ENCODE measurements around the gene SLC39A10. TPM values are rescaled to one million over a fixed set of nuclear protein-coding genes. Genes with fewer than 3 reads are reported as not detected.
"Not testable (repeated sequence)": the region's sequence is repeated elsewhere in the genome, so short reads cannot be mapped to it uniquely, and the experiment has no call there.

SLC39A10 gene
- total RNA-seq, 1 donor from 2014 or later, result 13.4 TPM

DNA sequence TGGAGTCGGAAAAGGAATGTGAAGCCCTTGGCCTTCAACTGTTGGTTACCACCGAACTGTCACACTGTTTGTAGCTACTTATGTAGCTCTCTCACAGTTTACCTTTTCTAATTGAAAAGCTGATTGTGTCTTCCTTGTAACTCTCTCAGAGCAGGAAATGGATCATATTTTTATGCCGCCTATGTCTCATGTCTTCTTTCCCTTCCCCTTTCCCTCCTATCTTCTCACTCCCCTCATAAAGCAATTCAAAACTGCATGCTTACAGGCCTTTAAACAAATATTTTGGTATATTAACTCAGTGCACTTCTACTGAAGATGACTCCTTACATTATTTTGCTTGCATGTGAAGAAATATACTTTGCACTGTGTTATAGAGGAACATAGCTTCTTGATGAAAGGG is 6.0 kb downstream of the SLC39A10 start:
- Histone ChIP-seq H3K27me3 (ENCODE audit: control insufficient read depth, insufficient read depth, low read length) (no peaks in the 10 kb centered on the region), H3K4me3 (ENCODE audit: low read depth, low read length) (no peak overlapping the region), H3K36me3 (ENCODE audit: control insufficient read depth, insufficient read depth, low read length) (no peaks in the 10 kb centered on the region)
- no peak for FAIRE-seq
- DNase-seq (ENCODE audit: low read depth), result no peak
- TF ChIP-seq, protein P1, sequence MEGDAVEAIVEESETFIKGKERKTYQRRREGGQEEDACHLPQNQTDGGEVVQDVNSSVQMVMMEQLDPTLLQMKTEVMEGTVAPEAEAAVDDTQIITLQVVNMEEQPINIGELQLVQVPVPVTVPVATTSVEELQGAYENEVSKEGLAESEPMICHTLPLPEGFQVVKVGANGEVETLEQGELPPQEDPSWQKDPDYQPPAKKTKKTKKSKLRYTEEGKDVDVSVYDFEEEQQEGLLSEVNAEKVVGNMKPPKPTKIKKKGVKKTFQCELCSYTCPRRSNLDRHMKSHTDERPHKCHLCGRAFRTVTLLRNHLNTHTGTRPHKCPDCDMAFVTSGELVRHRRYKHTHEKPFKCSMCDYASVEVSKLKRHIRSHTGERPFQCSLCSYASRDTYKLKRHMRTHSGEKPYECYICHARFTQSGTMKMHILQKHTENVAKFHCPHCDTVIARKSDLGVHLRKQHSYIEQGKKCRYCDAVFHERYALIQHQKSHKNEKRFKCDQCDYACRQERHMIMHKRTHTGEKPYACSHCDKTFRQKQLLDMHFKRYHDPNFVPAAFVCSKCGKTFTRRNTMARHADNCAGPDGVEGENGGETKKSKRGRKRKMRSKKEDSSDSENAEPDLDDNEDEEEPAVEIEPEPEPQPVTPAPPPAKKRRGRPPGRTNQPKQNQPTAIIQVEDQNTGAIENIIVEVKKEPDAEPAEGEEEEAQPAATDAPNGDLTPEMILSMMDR (IDR thresholded peaks at IDR 0.05; ENCODE audit: insufficient read depth, low read length, severe bottlenecking), result no peak

DNA sequence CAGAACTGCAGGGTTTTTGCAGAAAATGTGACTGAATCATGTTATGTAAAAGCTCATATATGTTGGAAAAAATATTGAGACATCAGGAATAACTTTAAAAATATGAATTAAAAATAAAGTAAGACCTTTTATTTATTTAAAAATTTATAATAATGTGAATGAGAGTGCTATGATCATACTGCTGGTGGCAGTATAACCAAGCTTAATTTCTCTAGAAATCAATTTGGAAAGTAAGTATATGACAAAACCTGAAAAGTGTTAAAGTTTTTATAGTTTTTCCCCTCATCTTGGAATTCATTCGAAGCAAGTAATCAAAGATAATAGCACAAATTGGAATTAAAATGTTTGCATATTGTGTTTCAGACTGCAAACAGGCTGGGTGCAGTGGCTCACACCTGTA is 7.5 kb downstream of the SLC39A10 start:
- H3K27me3 ChIP-seq (ENCODE audit: control insufficient read depth, insufficient read depth, low read length), result no peaks in the 10 kb centered on the region
- DNase-seq (ENCODE audit: low read depth) (no peak), FAIRE-seq (no peak)
- H3K36me3 ChIP-seq (ENCODE audit: control insufficient read depth, insufficient read depth, low read length), result no peaks in the 10 kb centered on the region
- TF ChIP-seq, protein P1 (IDR thresholded peaks at IDR 0.05; ENCODE audit: insufficient read depth, low read length, severe bottlenecking), result no peak
- H3K4me3 ChIP-seq (ENCODE audit: low read depth, low read length), result no peak overlapping the region

DNA sequence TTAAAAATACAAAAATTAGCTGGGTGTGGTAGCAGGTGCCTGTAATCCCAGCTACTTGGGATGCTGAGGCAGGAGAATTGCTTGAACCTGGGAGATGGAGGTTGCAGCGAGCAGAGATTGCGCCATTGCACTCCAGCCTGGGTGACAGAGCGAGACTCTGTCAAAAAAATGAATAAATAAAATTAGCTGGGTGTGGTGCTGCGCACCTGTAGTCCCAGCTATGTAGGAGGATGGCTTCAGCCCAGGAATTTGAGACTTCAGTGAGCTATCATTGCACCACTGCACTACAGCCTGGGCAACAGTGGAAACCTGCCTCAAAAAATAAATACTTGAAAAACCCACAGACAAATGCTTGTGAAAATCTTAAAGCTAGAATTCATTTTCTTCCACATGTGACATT is 8.1 kb downstream of the SLC39A10 start:
- FAIRE-seq; H3K27me3 ChIP-seq (ENCODE audit: control insufficient read depth, insufficient read depth, low read length); H3K36me3 ChIP-seq (ENCODE audit: control insufficient read depth, insufficient read depth, low read length); DNase-seq (ENCODE audit: low read depth); H3K4me3 ChIP-seq (ENCODE audit: low read depth, low read length): not testable (repeated sequence)

- FAIRE-seq (no peak), DNase-seq (ENCODE audit: low read depth) (no peak)
- no peak overlapping the region for H3K4me3 ChIP-seq (ENCODE audit: low read depth, low read length)
- no peaks in the 10 kb centered on the region for H3K36me3 ChIP-seq (ENCODE audit: control insufficient read depth, insufficient read depth, low read length)
- H3K27me3 ChIP-seq (ENCODE audit: control insufficient read depth, insufficient read depth, low read length), result no peaks in the 10 kb centered on the region
- TF ChIP-seq, protein P1 (IDR thresholded peaks at IDR 0.05; ENCODE audit: insufficient read depth, low read length, severe bottlenecking), result no peak
These were observed 9.2 kb downstream of the SLC39A10 start for GRCh38 chr2:195666113-195666712.

GRCh38 chr2:195667974-195668373 is 10.9 kb downstream of the SLC39A10 start:
- DNase-seq (ENCODE audit: low read depth) (no peak), FAIRE-seq (no peak)
- Histone ChIP-seq H3K36me3 (ENCODE audit: control insufficient read depth, insufficient read depth, low read length) (no peaks in the 10 kb centered on the region), H3K27me3 (ENCODE audit: control insufficient read depth, insufficient read depth, low read length) (no peaks in the 10 kb centered on the region), H3K4me3 (ENCODE audit: low read depth, low read length) (no peak overlapping the region)
- TF ChIP-seq, protein P1 (IDR thresholded peaks at IDR 0.05; ENCODE audit: insufficient read depth, low read length, severe bottlenecking), result no peak

DNA sequence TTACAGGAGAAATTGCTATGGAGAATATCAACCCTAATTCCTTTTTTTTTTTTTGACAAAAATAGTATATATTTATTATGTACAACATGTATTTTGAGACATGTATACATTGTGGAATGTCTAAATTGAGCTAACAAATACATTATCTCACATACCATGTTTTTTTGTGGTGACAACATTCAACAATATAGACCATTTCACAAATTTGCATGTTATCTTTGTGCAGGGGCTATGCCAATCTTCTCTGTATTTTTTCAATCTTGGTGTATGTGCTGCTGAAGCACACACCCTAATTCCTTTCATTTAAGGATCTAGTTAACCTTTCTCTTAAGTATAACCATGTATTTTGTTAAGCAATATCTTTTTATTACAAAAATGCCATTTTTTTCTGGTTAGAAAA is 13.2 kb downstream of the SLC39A10 start:
- Histone ChIP-seq H3K36me3 (ENCODE audit: control insufficient read depth, insufficient read depth, low read length) (no peaks in the 10 kb centered on the region), H3K27me3 (ENCODE audit: control insufficient read depth, insufficient read depth, low read length) (no peaks in the 10 kb centered on the region), H3K4me3 (ENCODE audit: low read depth, low read length) (no peak overlapping the region)
- no peak for FAIRE-seq
- DNase-seq (ENCODE audit: low read depth), result no peak
- TF ChIP-seq, protein P1 (IDR thresholded peaks at IDR 0.05; ENCODE audit: insufficient read depth, low read length, severe bottlenecking), result no peak
